ENCODE data around the gene CORO1C.

Gene CORO1C

GRCh38 chr12:108597559-108598471 lies 133.5 kb downstream of the CORO1C start, which contains the start of gene TMEM119:
TMEM119 (minus strand) TSS chr12:108598084; CDS start chr12:108592383, 5,701 bp downstream.
- no peak for DNase-seq

- no peak for DNase-seq
Observed at GRCh38 chr12:108596854-108597558, 134.3 kb downstream of the CORO1C start.

- DNase-seq = no peak
Observed at GRCh38 chr12:108595711-108596647, 135.3 kb downstream of the CORO1C start.

Data from NCI-H2171 treated with DMSO at 0.1 percent for 48 hours (cell line).